Loucy (cell line): Measurements from ENCODE around the gene CD83.

Experiments
- H2AFZ ChIP-seq: fragments of 200-600 bp; sonication (generic); 2 replicates; pipeline ENCODE4 v1.6.0; 2016; ENCODE audit warnings: antibody characterized with exemption, mild to moderate bottlenecking, low read length, moderate library complexity
- H3F3A ChIP-seq: fragments of 200-600 bp; 2 replicates; pipeline ENCODE4 v1.6.0; 2016; ENCODE audit warnings: antibody characterized with exemption, low read depth, mild to moderate bottlenecking
- H3K27me3 ChIP-seq: fragments of 200-600 bp; sonication (generic); 2 replicates; pipeline ENCODE4 v1.6.1; 2014; ENCODE audit warnings: low read length, mild to moderate bottlenecking; ENCODE audit not compliant: insufficient read depth, poor library complexity, severe bottlenecking
- H3K36me3 ChIP-seq: fragments of 200-600 bp; sonication (generic); 2 replicates; pipeline ENCODE4 v1.6.1; 2016; ENCODE audit warnings: low read length; ENCODE audit not compliant: insufficient read depth
- H3K4me1 ChIP-seq: fragments of 200-600 bp; sonication (generic); 2 replicates; pipeline ENCODE4 v1.5.1; 2014; ENCODE audit warnings: low read length, mild to moderate bottlenecking; ENCODE audit not compliant: insufficient read depth, poor library complexity, severe bottlenecking
- H3K4me2 ChIP-seq: fragments of 200-600 bp; sonication (generic); 2 replicates; pipeline ENCODE4 v1.6.0; 2014; ENCODE audit warnings: antibody characterized with exemption, low read length, low read depth, mild to moderate bottlenecking; ENCODE audit not compliant: poor library complexity, severe bottlenecking
- H3K4me3 ChIP-seq: fragments of 200-600 bp; sonication (generic); 2 replicates; pipeline ENCODE4 v1.5.1; 2014; ENCODE audit warnings: low read length, mild to moderate bottlenecking, mixed read lengths; ENCODE audit not compliant: poor library complexity, severe bottlenecking
- H3K79me2 ChIP-seq: fragments of 200-600 bp; sonication (generic); 2 replicates; pipeline ENCODE4 v1.6.1; 2014; ENCODE audit warnings: low read length; ENCODE audit not compliant: insufficient read depth
- H3K9ac ChIP-seq: fragments of 200-600 bp; sonication (generic); 2 replicates; pipeline ENCODE4 v1.6.0; 2014; ENCODE audit warnings: mild to moderate bottlenecking, low read depth, low read length, moderate library complexity; ENCODE audit not compliant: poor library complexity, severe bottlenecking
- H3K9me2 ChIP-seq: fragments of 200-600 bp; sonication (generic); replicated peaks from 2 replicates; pipeline ENCODE4 v1.6.1; 2016; ENCODE audit warnings: low read depth, low read length, mixed read lengths
- H3K9me3 ChIP-seq: fragments of 200-600 bp; sonication (generic); 2 replicates; pipeline ENCODE4 v1.6.1; 2014; ENCODE audit warnings: mild to moderate bottlenecking, antibody characterized with exemption, low read length, low read depth; ENCODE audit not compliant: insufficient read depth
- H4K20me1 ChIP-seq: fragments of 200-600 bp; sonication (generic); 2 replicates; pipeline ENCODE4 v1.6.0; 2014; ENCODE audit warnings: antibody characterized with exemption, low read length, mild to moderate bottlenecking; ENCODE audit not compliant: insufficient read depth, poor library complexity, severe bottlenecking
- EZH2phosphoT487 ChIP-seq: fragments of 200-600 bp; IDR thresholded peaks from 2 replicates; pipeline ENCODE4 v1.6.1; 2018; ENCODE audit warnings: antibody characterized with exemption, mild to moderate bottlenecking, moderate library complexity, borderline replicate concordance
- TF ChIP-seq, protein P1 (sequence below): fragments of 200-600 bp; sonication (generic); conservative IDR thresholded peaks from 2 replicates; pipeline ENCODE4 v1.5.1; 2014; ENCODE audit warnings: mild to moderate bottlenecking, antibody characterized with exemption, low read length

The CD83 gene

DNA sequence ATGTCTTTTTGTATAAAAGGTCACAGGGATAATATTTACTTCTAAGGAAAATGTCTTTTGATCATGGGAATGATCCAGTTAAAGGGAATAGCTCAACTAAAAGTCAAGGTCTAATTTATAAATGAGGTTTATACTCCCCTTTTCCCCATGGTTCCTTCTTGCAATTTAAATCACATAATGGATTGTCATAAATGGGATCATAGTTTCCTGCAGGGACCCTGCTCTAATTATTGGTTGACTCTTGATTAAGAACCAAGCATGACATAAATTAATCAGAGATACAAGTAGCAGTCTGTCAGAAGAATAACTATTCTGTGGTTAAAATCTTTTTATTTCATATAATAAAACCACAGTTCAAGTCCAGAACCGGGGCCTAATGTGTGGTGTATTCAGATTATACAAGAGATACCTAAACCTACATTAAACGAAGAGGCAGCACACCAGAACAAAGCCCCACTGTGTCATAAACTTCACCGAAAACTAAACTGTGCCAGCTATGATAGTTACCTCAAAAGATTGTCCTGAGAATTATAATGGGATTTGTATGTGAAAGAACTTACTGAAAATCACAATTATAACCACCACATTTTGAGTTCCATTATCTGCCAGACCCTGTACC lies 43.0 kb upstream of the CD83 start:
- Histone ChIP-seq H3K9me2 (no peaks in the 10 kb centered on the region), H4K20me1 (no peaks in the 10 kb centered on the region), H3K27me3 (peaks cover 15% of the 10 kb centered on the region), H3K4me2 (peak overlapping the region; percentile 57), H3K9ac (no peak overlapping the region), H3F3A (no peaks in the 10 kb centered on the region), H3K4me1 (peaks cover 8% of the 10 kb centered on the region), H3K4me3 (peak overlapping the region; percentile 54), H3K79me2 (no peaks in the 10 kb centered on the region), H3K36me3 (no peaks in the 10 kb centered on the region), H3K9me3 (no peaks in the 10 kb centered on the region), H2AFZ (peak overlapping the region; percentile 47; the same call in 1 of the 2 replicates)
- no peak for TF ChIP-seq EZH2phosphoT487
- TF ChIP-seq, protein P1, sequence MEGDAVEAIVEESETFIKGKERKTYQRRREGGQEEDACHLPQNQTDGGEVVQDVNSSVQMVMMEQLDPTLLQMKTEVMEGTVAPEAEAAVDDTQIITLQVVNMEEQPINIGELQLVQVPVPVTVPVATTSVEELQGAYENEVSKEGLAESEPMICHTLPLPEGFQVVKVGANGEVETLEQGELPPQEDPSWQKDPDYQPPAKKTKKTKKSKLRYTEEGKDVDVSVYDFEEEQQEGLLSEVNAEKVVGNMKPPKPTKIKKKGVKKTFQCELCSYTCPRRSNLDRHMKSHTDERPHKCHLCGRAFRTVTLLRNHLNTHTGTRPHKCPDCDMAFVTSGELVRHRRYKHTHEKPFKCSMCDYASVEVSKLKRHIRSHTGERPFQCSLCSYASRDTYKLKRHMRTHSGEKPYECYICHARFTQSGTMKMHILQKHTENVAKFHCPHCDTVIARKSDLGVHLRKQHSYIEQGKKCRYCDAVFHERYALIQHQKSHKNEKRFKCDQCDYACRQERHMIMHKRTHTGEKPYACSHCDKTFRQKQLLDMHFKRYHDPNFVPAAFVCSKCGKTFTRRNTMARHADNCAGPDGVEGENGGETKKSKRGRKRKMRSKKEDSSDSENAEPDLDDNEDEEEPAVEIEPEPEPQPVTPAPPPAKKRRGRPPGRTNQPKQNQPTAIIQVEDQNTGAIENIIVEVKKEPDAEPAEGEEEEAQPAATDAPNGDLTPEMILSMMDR = no peak

DNA sequence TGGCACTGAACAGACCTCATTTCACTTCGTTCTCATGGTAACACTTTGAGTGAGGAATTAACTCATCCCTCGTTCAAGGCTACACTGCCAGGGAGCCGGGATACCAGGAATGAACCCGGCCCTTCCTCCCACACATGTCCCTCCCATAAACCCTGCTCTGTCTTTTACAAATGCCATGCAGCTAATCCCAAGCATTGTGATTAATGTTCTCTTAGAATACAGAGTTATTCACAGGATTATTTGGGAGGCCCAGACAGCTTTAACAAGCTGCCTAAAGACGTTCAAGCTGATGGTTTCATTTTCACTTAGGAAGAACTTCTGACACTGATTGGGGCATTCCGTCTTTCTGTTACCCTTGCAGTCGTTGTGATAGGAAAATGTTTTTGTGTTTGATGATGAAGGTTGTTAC lies 42.5 kb upstream of the CD83 start:
- Histone ChIP-seq H3K4me2 (peak overlapping the region; percentile 57), H3K27me3 (peaks cover 13% of the 10 kb centered on the region), H3K79me2 (no peaks in the 10 kb centered on the region), H3K9me3 (no peaks in the 10 kb centered on the region), H3K36me3 (no peaks in the 10 kb centered on the region), H3K9me2 (no peaks in the 10 kb centered on the region), H3F3A (no peaks in the 10 kb centered on the region), H3K4me3 (peak overlapping the region; percentile 54), H4K20me1 (no peaks in the 10 kb centered on the region), H3K9ac (no peak overlapping the region), H2AFZ (peak overlapping the region; percentile 47; the same call in 1 of the 2 replicates), H3K4me1 (peaks cover 8% of the 10 kb centered on the region)
- TF ChIP-seq EZH2phosphoT487 = no peak
- TF ChIP-seq, protein P1 = no peak

DNA sequence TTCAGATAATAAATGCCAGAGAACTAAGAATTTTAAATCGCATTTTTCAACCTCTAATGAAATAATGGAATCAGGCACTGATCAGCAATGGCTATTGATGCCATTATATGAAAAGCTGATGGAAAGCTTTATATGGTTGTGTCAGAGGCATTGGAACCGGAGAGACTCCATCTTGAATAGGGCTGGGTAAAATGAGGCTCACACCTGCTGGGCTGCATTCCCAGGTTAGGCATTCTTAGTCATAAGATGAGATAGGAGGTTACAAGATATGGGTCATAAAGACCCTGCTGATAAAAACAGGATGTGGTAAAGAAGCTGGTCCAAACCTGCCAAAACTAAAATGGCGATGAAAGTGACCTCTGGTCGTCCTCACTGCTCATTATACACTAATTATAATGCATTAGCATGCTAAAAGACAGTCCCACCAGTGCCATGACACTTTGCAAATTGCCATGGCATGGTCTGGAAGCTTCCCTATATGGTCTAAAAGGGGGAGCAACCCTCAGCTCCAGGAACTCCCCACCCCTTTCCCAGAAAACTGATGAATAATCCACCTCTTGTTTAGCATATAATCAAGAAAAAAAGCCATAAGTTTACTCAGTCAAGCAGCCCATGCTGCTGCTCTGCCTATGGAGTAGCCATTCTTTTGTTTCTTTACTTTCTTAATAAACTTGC lies 40.2 kb upstream of the CD83 start:
- Histone ChIP-seq H3K4me3 (no peak overlapping the region), H3K9ac (no peak overlapping the region), H3K4me1 (peaks cover 8% of the 10 kb centered on the region), H3K9me3 (no peaks in the 10 kb centered on the region), H3F3A (no peaks in the 10 kb centered on the region), H3K27me3 (no peaks in the 10 kb centered on the region), H3K4me2 (no peak overlapping the region), H3K9me2 (no peaks in the 10 kb centered on the region), H3K36me3 (no peaks in the 10 kb centered on the region), H3K79me2 (no peaks in the 10 kb centered on the region), H2AFZ (no peak overlapping the region), H4K20me1 (no peaks in the 10 kb centered on the region)
- no peak for TF ChIP-seq EZH2phosphoT487
- TF ChIP-seq, protein P1 = no peak
